HepG2 (cell line): Measurements from ENCODE around the gene BBIP1. TPM values are rescaled to one million over a fixed set of nuclear protein-coding genes. Genes with fewer than 3 reads are reported as not detected.

ENCODE experiments used
- ATAC-seq: fragments of 200-7000 bp; cut with Tn5 transposase; 3 replicates; pipeline ENCODE4 v1.9.1; 2020; ENCODE audit warnings: mild to moderate bottlenecking, moderate library complexity
- BruUV-seq: library from RNA; stranded (reverse); fragments of 400-500 nt; replicated peaks from 2 replicates; lab custom pipeline; 2021; lab: Mats Ljungman, UMichigan
- CTCF ChIA-PET: fragments of 300-600 bp; formaldehyde crosslinking; extraction: SDS; loops from one replicate; lab custom pipeline; 2021; ENCODE audit warnings: low total read pairs, inconsistent platforms, low intra/inter-chr PET ratio; lab: Yijun Ruan, JAX
- POLR2A ChIA-PET: fragments of 350-600 bp; sonication (Branson Sonifier 250); formaldehyde crosslinking; loops from one replicate; lab custom pipeline; 2020; ENCODE audit warnings: antibody characterized with exemption, inconsistent platforms; lab: Yijun Ruan, JAX
- DNase-seq: peaks from one replicate; pipeline ENCODE4 v3.0.0-alpha.2; 2015; ENCODE audit warnings: low spot score
- FAIRE-seq: peaks from 3 replicates; lab custom pipeline; 2011; peaks lifted over from hg19 to GRCh38; lab: Jason Lieb, UNC
- H2AFZ ChIP-seq: one replicate; pipeline ENCODE4 v1.6.1; 2011; ENCODE audit warnings: low read length, inconsistent platforms
- H3K27ac ChIP-seq: fragments of 300-600 bp; 3 replicates; pipeline ENCODE4 v1.8.0; 2011; ENCODE audit warnings: mixed run types, mild to moderate bottlenecking, mixed read lengths, low read length, inconsistent platforms; ENCODE audit not compliant: insufficient read depth; ENCODE audit errors: extremely low read length
- H3K27me3 ChIP-seq, 2 experiments: fragments of 200-600 bp in 1 of 2; 2 replicates in 1 of 2; 3 replicates in 1 of 2; pipeline versions ENCODE4 v1.6.0 to v1.8.0; 2011; ENCODE audit warnings: low read length in 2 of 2, mild to moderate bottlenecking in 2 of 2, moderate library complexity in 2 of 2, inconsistent platforms in 1 of 2; ENCODE audit not compliant: insufficient read depth in 2 of 2, control insufficient read depth in 1 of 2
- H3K36me3 ChIP-seq, 2 experiments: fragments of 200-600 bp in 1 of 2; replicated peaks in 1 of 2; 2 replicates in 1 of 2; 3 replicates in 1 of 2; pipeline versions ENCODE4 v1.5.1 to v1.8.0; 2011; ENCODE audit warnings: low read length in 2 of 2, inconsistent platforms in 1 of 2; ENCODE audit not compliant: insufficient read depth in 2 of 2, control insufficient read depth in 1 of 2
- H3K4me1 ChIP-seq: 2 replicates; pipeline ENCODE4 v1.5.1; 2012; ENCODE audit warnings: low read length, inconsistent platforms; ENCODE audit not compliant: insufficient read depth
- H3K4me2 ChIP-seq: 2 replicates; pipeline ENCODE4 v1.6.0; 2011; ENCODE audit warnings: low read depth, low read length, inconsistent platforms
- H3K4me3 ChIP-seq, 3 experiments: fragments of 200-600 bp in 1 of 3; sonication (generic), shearing (Covaris generic) in 1 of 3; replicated peaks in 1 of 3; 2 replicates each; pipeline ENCODE4 v1.5.1; 2011 to 2016; ENCODE audit warnings: low read length in 3 of 3, inconsistent platforms in 2 of 3, low read depth in 2 of 3, mild to moderate bottlenecking in 2 of 3, control low read depth in 1 of 3, mixed read lengths in 1 of 3; ENCODE audit not compliant: insufficient read depth in 1 of 3
- H3K79me2 ChIP-seq: one replicate; pipeline ENCODE4 v1.6.1; 2011; ENCODE audit warnings: low read length, inconsistent platforms; ENCODE audit not compliant: insufficient read depth
- H3K9ac ChIP-seq: 2 replicates; pipeline ENCODE4 v1.6.0; 2011; ENCODE audit warnings: mild to moderate bottlenecking, low read depth, low read length, inconsistent platforms; ENCODE audit not compliant: insufficient read depth
- H3K9me3 ChIP-seq: 2 replicates; pipeline ENCODE4 v1.5.1; 2012; ENCODE audit warnings: mild to moderate bottlenecking, low read length
- H4K20me1 ChIP-seq: 2 replicates; pipeline ENCODE4 v1.6.0; 2011; ENCODE audit warnings: inconsistent platforms, mild to moderate bottlenecking, low read length, moderate library complexity; ENCODE audit not compliant: insufficient read depth
- EEA1 ChIP-seq: sonication (generic); formaldehyde crosslinking; IDR thresholded peaks from 2 replicates; pipeline ENCODE4 v1.5.1; 2020; ENCODE audit warnings: mild to moderate bottlenecking, missing genetic modification reagents, borderline replicate concordance
- MAFG ChIP-seq: sonication (generic); formaldehyde crosslinking; IDR thresholded peaks from 2 replicates; pipeline ENCODE4 v1.5.1; 2020; ENCODE audit warnings: mild to moderate bottlenecking, missing genetic modification reagents
- SRF ChIP-seq: IDR thresholded peaks from 2 replicates; pipeline ENCODE4 v1.6.1; 2011; ENCODE audit warnings: mild to moderate bottlenecking, low read depth, low read length, moderate library complexity
- ZSCAN30 ChIP-seq: sonication (generic); formaldehyde crosslinking; IDR thresholded peaks from 2 replicates; pipeline ENCODE4 v1.5.0; 2020; ENCODE audit warnings: mild to moderate bottlenecking, missing genetic modification reagents
- in situ Hi-C: cut with HindIII; loops from 2 replicates; pipeline ENCODE4 v1.10.0; 2017; ENCODE audit warnings: low pct_unique_long_range_greater_than_20kb; ENCODE audit not compliant: extremely low pct_ligation_motif_present
- intact Hi-C: fragments of 100-400 bp; cut with micrococcal nuclease; formaldehyde crosslinking; loops from one replicate; pipeline ENCODE4 v1.10.0; 2022; ENCODE audit not compliant: unreplicated experiment
- polyA plus RNA-seq, 8 experiments: library from polyadenylated mRNA; depleted of rRNA in 3 of 8; stranded (reverse) in 7 of 8; unstranded in 1 of 8; fragments of >200 nt; fragmentation: Illumina TruSeq in 4 of 8; extraction: Trizol in 4 of 8; gene quantifications; 2 replicates each; pipeline versions ENCODE4 v1.2.1 to v1.2.3, GENCODE V29; 2011 to 2016; ENCODE audit warnings: low read depth in 4 of 8, missing spikeins in 1 of 8, mixed read lengths in 1 of 8; ENCODE audit not compliant: insufficient read depth in 1 of 8
- total RNA-seq, 5 experiments: library from RNA; depleted of rRNA; stranded (reverse); fragments of >200 nt; fragmentation: Illumina TruSeq; extraction: Trizol; gene quantifications; 2 replicates each; pipeline ENCODE4 v1.2.3, GENCODE V29; 2016; ENCODE audit warnings: low read depth in 1 of 5
- TF ChIP-seq, protein P1 (sequence below): sonication (generic); formaldehyde crosslinking; IDR thresholded peaks from 2 replicates; pipeline ENCODE4 v1.5.0; 2020; ENCODE audit warnings: missing genetic modification reagents
- TF ChIP-seq, protein P2 (sequence below): IDR thresholded peaks from 2 replicates; pipeline ENCODE4 v1.6.1; 2016; ENCODE audit warnings: missing genetic modification reagents, missing compliant biosample characterization
- TF ChIP-seq, protein P3 (sequence below): sonication (generic); formaldehyde crosslinking; IDR thresholded peaks from 2 replicates; pipeline ENCODE4 v1.4.0; 2020; ENCODE audit warnings: mild to moderate bottlenecking, missing genetic modification reagents

The BBIP1 gene
- total and polyA plus RNA-seq, 2 of the 13 experiments (the other 11 are each of a cell fraction or from before 2014, with no cell fraction given) = 18.3 to 24.1 TPM

DNA sequence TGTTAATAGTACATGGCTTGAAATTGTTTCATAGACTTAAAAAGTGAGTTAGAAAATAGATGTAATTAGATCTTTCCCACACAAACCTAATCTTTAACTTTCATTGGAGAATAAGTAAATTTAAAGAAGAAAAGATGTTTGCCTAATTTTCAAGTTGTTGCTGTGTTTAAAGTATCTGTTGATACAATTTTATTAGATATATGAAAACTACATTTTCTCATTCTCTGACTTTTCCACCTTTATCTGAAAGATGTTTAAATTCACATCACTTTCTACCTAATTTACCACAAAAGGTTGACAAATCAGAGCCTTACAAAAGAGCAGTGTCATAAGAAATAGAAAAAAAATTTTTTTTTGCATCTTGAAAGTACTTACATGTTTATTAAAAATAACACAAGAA is 46.2 kb upstream of the BBIP1 start:
- H3K4me1 ChIP-seq = peaks cover 8% of the 10 kb centered on the region; the same call in 1 of the 2 replicates

More for the DNA sequence above, 46.2 kb upstream of the BBIP1 start:
- TF ChIP-seq ZSCAN30 (CRISPR knock-in tag) (no peak), SRF (no peak), EEA1 (CRISPR knock-in tag) (no peak), MAFG (CRISPR knock-in tag) (no peak)
- TF ChIP-seq, protein P1, sequence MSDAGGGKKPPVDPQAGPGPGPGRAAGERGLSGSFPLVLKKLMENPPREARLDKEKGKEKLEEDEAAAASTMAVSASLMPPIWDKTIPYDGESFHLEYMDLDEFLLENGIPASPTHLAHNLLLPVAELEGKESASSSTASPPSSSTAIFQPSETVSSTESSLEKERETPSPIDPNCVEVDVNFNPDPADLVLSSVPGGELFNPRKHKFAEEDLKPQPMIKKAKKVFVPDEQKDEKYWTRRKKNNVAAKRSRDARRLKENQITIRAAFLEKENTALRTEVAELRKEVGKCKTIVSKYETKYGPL = no peak
- TF ChIP-seq, protein P2, sequence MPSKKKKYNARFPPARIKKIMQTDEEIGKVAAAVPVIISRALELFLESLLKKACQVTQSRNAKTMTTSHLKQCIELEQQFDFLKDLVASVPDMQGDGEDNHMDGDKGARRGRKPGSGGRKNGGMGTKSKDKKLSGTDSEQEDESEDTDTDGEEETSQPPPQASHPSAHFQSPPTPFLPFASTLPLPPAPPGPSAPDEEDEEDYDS = no peak
- TF ChIP-seq, protein P3, sequence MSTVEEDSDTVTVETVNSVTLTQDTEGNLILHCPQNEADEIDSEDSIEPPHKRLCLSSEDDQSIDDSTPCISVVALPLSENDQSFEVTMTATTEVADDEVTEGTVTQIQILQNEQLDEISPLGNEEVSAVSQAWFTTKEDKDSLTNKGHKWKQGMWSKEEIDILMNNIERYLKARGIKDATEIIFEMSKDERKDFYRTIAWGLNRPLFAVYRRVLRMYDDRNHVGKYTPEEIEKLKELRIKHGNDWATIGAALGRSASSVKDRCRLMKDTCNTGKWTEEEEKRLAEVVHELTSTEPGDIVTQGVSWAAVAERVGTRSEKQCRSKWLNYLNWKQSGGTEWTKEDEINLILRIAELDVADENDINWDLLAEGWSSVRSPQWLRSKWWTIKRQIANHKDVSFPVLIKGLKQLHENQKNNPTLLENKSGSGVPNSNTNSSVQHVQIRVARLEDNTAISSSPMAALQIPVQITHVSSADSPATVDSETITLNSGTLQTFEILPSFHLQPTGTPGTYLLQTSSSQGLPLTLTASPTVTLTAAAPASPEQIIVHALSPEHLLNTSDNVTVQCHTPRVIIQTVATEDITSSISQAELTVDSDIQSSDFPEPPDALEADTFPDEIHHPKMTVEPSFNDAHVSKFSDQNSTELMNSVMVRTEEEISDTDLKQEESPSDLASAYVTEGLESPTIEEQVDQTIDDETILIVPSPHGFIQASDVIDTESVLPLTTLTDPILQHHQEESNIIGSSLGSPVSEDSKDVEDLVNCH (CRISPR knock-in tag) = no peak
- TF ChIP-seq, all 625 proteins: peak for 0
- Histone ChIP-seq H2AFZ (no peak overlapping the region), H4K20me1 (no peaks in the 10 kb centered on the region; the same call in 1 of the 2 replicates), H3K4me3 (no peak overlapping the region), H3K79me2 (peaks cover 17% of the 10 kb centered on the region), H3K9ac (no peak overlapping the region), H3K9me3 (no peaks in the 10 kb centered on the region), H3K4me2 (no peak overlapping the region), H3K27me3 (no peaks in the 10 kb centered on the region), H3K36me3 (peaks cover 1 to 5% of the 10 kb centered on the region in 2 experiments; a peak in 3 of 5 replicates), H3K27ac (no peak overlapping the region)
- POLR2A ChIA-PET = no interaction called here
- no peak for DNase-seq
- in situ Hi-C loops = no loop called here
- BruUV-seq = no TSS peak
- no peak for ATAC-seq
- no peak for FAIRE-seq
- intact Hi-C loops = no loop called here
- CTCF ChIA-PET = no interaction called here
